ENCODE results near the gene KCNMA1.
A peak's percentile ranks its signal among the peaks of the same experiment; 100 is the strongest.

Gene KCNMA1

GRCh38 chr10:77597560-77597959, 40.0 kb downstream of the KCNMA1 start:
- peaks cover 0 to 5% of the 10 kb centered on the region in 2 donors for H3K4me1 ChIP-seq (ENCODE audit: control insufficient read depth in 2 of 2, insufficient read depth in 1 of 2, low read depth in 1 of 2, low read length in 2 of 2)
- H3K9me3 ChIP-seq (replicated peaks in 1 of 2; ENCODE audit: control insufficient read depth in 2 of 2, insufficient read depth in 1 of 2, low read depth in 1 of 2, low read length in 2 of 2): no peaks in the 10 kb centered on the region
- H2AK5ac ChIP-seq (ENCODE audit: low read depth, low read length): no peak overlapping the region
- no peak overlapping the region for H2BK120ac ChIP-seq (ENCODE audit: low read depth, low read length)
- no peak overlapping the region for H3K18ac ChIP-seq (ENCODE audit: low read length)
- H2BK12ac ChIP-seq (ENCODE audit: low read length): no peak overlapping the region
- H4K91ac ChIP-seq (ENCODE audit: low read depth, low read length, poor library complexity): no peak overlapping the region
- no peak overlapping the region for H3K4me3 ChIP-seq (ENCODE audit: low read length in 2 of 2)
- DNase-seq (ENCODE audit: low spot score): no peak
- H2AFZ ChIP-seq (ENCODE audit: low read length): no peak overlapping the region
- H3K4ac ChIP-seq (ENCODE audit: low read length): no peak overlapping the region
- H3K79me1 ChIP-seq (ENCODE audit: low read depth, low read length): no peaks in the 10 kb centered on the region
- H3K23ac ChIP-seq (ENCODE audit: low read depth, low read length, poor library complexity): no peak overlapping the region
- H3K36me3 ChIP-seq (replicated peaks in 1 of 2; ENCODE audit: control insufficient read depth in 2 of 2, insufficient read depth in 2 of 2, low read length in 2 of 2): no peaks in the 10 kb centered on the region
- no peak overlapping the region for H3K4me2 ChIP-seq (ENCODE audit: insufficient read depth, low read length, poor library complexity, severe bottlenecking)
- no peak overlapping the region for H2BK5ac ChIP-seq (ENCODE audit: low read length)
- H3K9ac ChIP-seq (ENCODE audit: low read depth, low read length, poor library complexity): no peak overlapping the region
- H4K8ac ChIP-seq (ENCODE audit: low read depth, low read length): no peak overlapping the region
- H3K27ac ChIP-seq (replicated peaks; ENCODE audit: low read length): no peak overlapping the region
- H3K14ac ChIP-seq (ENCODE audit: low read length): no peak overlapping the region
- no peaks in the 10 kb centered on the region for H3K27me3 ChIP-seq (ENCODE audit: control insufficient read depth in 3 of 3, insufficient read depth in 3 of 3, low read depth in 1 of 3, low read length in 3 of 3)
- no peak overlapping the region for H2BK15ac ChIP-seq (ENCODE audit: low read length)

DNA sequence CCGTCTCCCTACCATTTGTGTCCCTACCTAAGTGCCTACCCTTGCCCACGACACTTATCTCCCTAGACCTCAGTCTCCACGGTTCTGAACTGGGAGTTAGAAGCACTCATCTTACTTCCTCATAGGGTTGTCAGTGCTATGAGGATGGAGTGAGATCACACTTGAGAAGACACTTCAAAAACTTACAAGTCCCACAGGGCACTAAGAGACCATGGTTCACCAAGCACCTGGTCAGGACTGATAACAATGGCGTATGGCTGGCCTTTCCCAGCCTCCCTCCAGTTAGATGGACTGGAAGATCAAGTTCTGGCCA, 43.2 kb downstream of the KCNMA1 start:
- no peak overlapping the region for H3K23ac ChIP-seq (ENCODE audit: low read depth, low read length, poor library complexity)
- H4K91ac ChIP-seq (ENCODE audit: low read depth, low read length, poor library complexity): no peak overlapping the region
- peak overlapping the region; percentile 56 for H2BK15ac ChIP-seq (ENCODE audit: low read length)
- H3K14ac ChIP-seq (ENCODE audit: low read length): no peak overlapping the region
- H2BK12ac ChIP-seq (ENCODE audit: low read length): no peak overlapping the region
- no peak overlapping the region for H3K9ac ChIP-seq (ENCODE audit: low read depth, low read length, poor library complexity)
- no peak overlapping the region for H2AK5ac ChIP-seq (ENCODE audit: low read depth, low read length)
- H4K8ac ChIP-seq (ENCODE audit: low read depth, low read length): no peak overlapping the region
- no peak overlapping the region for H3K4me3 ChIP-seq (ENCODE audit: low read length in 2 of 2)
- no peaks in the 10 kb centered on the region for H3K79me1 ChIP-seq (ENCODE audit: low read depth, low read length)
- WGBS, 2 donors (ENCODE audit: extremely low coverage in 2 of 2, insufficient read length in 2 of 2, insufficient replicate concordance in 1 of 2): no CpG with 5 or more reads among the region's 4 CpGs
- H2AFZ ChIP-seq (ENCODE audit: low read length): no peak overlapping the region
- no peaks in the 10 kb centered on the region for H3K27me3 ChIP-seq (ENCODE audit: control insufficient read depth in 3 of 3, insufficient read depth in 3 of 3, low read depth in 1 of 3, low read length in 3 of 3)
- H2BK5ac ChIP-seq (ENCODE audit: low read length): no peak overlapping the region
- no peaks in the 10 kb centered on the region for H3K4me1 ChIP-seq (ENCODE audit: control insufficient read depth in 2 of 2, insufficient read depth in 1 of 2, low read depth in 1 of 2, low read length in 2 of 2)
- no peak overlapping the region for H3K4ac ChIP-seq (ENCODE audit: low read length)
- no peak for DNase-seq (ENCODE audit: low spot score)
- H3K4me2 ChIP-seq (ENCODE audit: insufficient read depth, low read length, poor library complexity, severe bottlenecking): no peak overlapping the region
- no peaks in the 10 kb centered on the region for H3K9me3 ChIP-seq (replicated peaks in 1 of 2; ENCODE audit: control insufficient read depth in 2 of 2, insufficient read depth in 1 of 2, low read depth in 1 of 2, low read length in 2 of 2)
- H3K18ac ChIP-seq (ENCODE audit: low read length): no peak overlapping the region
- H3K27ac ChIP-seq (replicated peaks; ENCODE audit: low read length): no peak overlapping the region
- no peaks in the 10 kb centered on the region for H3K36me3 ChIP-seq (replicated peaks in 1 of 2; ENCODE audit: control insufficient read depth in 2 of 2, insufficient read depth in 2 of 2, low read length in 2 of 2)
- no peak overlapping the region for H2BK120ac ChIP-seq (ENCODE audit: low read depth, low read length)

- no peaks in the 10 kb centered on the region for H3K9me3 ChIP-seq (replicated peaks in 1 of 2; ENCODE audit: control insufficient read depth in 2 of 2, insufficient read depth in 1 of 2, low read depth in 1 of 2, low read length in 2 of 2)
- no peak overlapping the region for H3K4ac ChIP-seq (ENCODE audit: low read length)
- H2AK5ac ChIP-seq (ENCODE audit: low read depth, low read length): no peak overlapping the region
- H2BK5ac ChIP-seq (ENCODE audit: low read length): no peak overlapping the region
- H3K4me1 ChIP-seq (ENCODE audit: control insufficient read depth in 2 of 2, insufficient read depth in 1 of 2, low read depth in 1 of 2, low read length in 2 of 2): no peaks in the 10 kb centered on the region
- H4K91ac ChIP-seq (ENCODE audit: low read depth, low read length, poor library complexity): no peak overlapping the region
- H3K14ac ChIP-seq (ENCODE audit: low read length): no peak overlapping the region
- peak overlapping the region; percentile 56 for H2BK15ac ChIP-seq (ENCODE audit: low read length)
- WGBS, 2 donors (ENCODE audit: extremely low coverage in 2 of 2, insufficient read length in 2 of 2, insufficient replicate concordance in 1 of 2): no CpG with 5 or more reads among the region's 7 CpGs
- H3K4me2 ChIP-seq (ENCODE audit: insufficient read depth, low read length, poor library complexity, severe bottlenecking): no peak overlapping the region
- no peak overlapping the region for H4K8ac ChIP-seq (ENCODE audit: low read depth, low read length)
- no peak overlapping the region for H3K18ac ChIP-seq (ENCODE audit: low read length)
- no peak overlapping the region for H3K9ac ChIP-seq (ENCODE audit: low read depth, low read length, poor library complexity)
- H3K4me3 ChIP-seq (ENCODE audit: low read length in 2 of 2): no peak overlapping the region
- H2BK120ac ChIP-seq (ENCODE audit: low read depth, low read length): no peak overlapping the region
- no peak overlapping the region for H3K27ac ChIP-seq (replicated peaks; ENCODE audit: low read length)
- no peak overlapping the region for H3K23ac ChIP-seq (ENCODE audit: low read depth, low read length, poor library complexity)
- H3K36me3 ChIP-seq (replicated peaks in 1 of 2; ENCODE audit: control insufficient read depth in 2 of 2, insufficient read depth in 2 of 2, low read length in 2 of 2): no peaks in the 10 kb centered on the region
- H3K27me3 ChIP-seq (ENCODE audit: control insufficient read depth in 3 of 3, insufficient read depth in 3 of 3, low read depth in 1 of 3, low read length in 3 of 3): no peaks in the 10 kb centered on the region
- no peak overlapping the region for H2BK12ac ChIP-seq (ENCODE audit: low read length)
- no peak for DNase-seq (ENCODE audit: low spot score)
- H2AFZ ChIP-seq (ENCODE audit: low read length): no peak overlapping the region
- no peaks in the 10 kb centered on the region for H3K79me1 ChIP-seq (ENCODE audit: low read depth, low read length)
Measured at GRCh38 chr10:77593771-77594470, 43.7 kb downstream of the KCNMA1 start.

DNA sequence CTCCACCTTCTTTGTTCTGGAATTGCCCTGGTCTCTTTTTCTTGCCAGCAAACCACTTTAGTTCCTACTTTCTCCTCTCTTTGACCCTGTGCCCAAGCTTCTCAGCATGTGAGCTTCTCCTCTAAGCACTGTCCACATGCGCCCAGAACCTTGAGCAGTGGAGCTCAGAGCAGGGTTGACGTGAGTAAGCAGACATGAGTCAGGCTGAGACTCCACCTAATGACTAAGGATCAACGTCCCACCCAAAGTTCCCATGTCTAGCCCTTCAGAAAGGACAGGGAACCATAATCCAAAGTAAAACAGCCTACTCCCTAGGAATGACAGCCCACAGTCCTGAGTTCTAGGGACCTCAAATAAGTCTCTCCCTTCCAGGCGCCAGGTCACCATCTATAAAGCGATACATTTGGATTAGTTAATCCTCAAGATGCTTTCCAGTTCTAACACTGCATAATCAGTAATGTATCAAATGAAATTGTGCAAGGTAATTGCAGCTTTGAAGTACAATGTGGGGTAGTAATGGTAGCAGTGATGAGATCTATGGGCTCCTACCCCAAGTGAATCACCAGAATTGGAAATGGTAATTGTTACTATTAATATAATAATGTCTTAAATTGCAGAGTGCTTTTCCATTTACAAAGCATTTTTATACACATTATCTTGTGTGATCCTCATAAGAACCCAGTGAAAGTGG, 44.5 kb downstream of the KCNMA1 start:
- Histone ChIP-seq H3K79me1 (ENCODE audit: low read depth, low read length) (no peaks in the 10 kb centered on the region), H3K4me2 (ENCODE audit: insufficient read depth, low read length, poor library complexity, severe bottlenecking) (no peak overlapping the region), H3K14ac (ENCODE audit: low read length) (no peak overlapping the region), H4K91ac (ENCODE audit: low read depth, low read length, poor library complexity) (no peak overlapping the region), H3K4me3 (ENCODE audit: low read length in 2 of 2) (no peak overlapping the region), H4K8ac (ENCODE audit: low read depth, low read length) (no peak overlapping the region), H2BK12ac (ENCODE audit: low read length) (no peak overlapping the region), H3K27me3 (ENCODE audit: control insufficient read depth in 3 of 3, insufficient read depth in 3 of 3, low read depth in 1 of 3, low read length in 3 of 3) (no peaks in the 10 kb centered on the region), H3K9me3 (replicated peaks in 1 of 2; ENCODE audit: control insufficient read depth in 2 of 2, insufficient read depth in 1 of 2, low read depth in 1 of 2, low read length in 2 of 2) (no peaks in the 10 kb centered on the region), H2BK120ac (ENCODE audit: low read depth, low read length) (no peak overlapping the region), H2BK5ac (ENCODE audit: low read length) (no peak overlapping the region), H2BK15ac (ENCODE audit: low read length) (no peak overlapping the region), H3K4ac (ENCODE audit: low read length) (no peak overlapping the region), H3K4me1 (ENCODE audit: control insufficient read depth in 2 of 2, insufficient read depth in 1 of 2, low read depth in 1 of 2, low read length in 2 of 2) (no peaks in the 10 kb centered on the region), H3K36me3 (replicated peaks in 1 of 2; ENCODE audit: control insufficient read depth in 2 of 2, insufficient read depth in 2 of 2, low read length in 2 of 2) (no peaks in the 10 kb centered on the region), H3K9ac (ENCODE audit: low read depth, low read length, poor library complexity) (no peak overlapping the region), H3K18ac (ENCODE audit: low read length) (no peak overlapping the region), H3K27ac (replicated peaks; ENCODE audit: low read length) (no peak overlapping the region), H2AK5ac (ENCODE audit: low read depth, low read length) (no peak overlapping the region), H2AFZ (ENCODE audit: low read length) (no peak overlapping the region), H3K23ac (ENCODE audit: low read depth, low read length, poor library complexity) (no peak overlapping the region)
- WGBS, 2 donors (ENCODE audit: extremely low coverage in 2 of 2, insufficient read length in 2 of 2, insufficient replicate concordance in 1 of 2): no CpG with 5 or more reads among the region's 5 CpGs
- DNase-seq (ENCODE audit: low spot score): no peak

Measured in neuronal stem cell (in vitro differentiated cells).